HepG2 (cell line): Measurements from ENCODE around the gene CYSRT1. TPM values are rescaled to one million over a fixed set of nuclear protein-coding genes. Genes with fewer than 3 reads are reported as not detected.

Experiments used
- HOXA3 ChIP-seq: sonication (generic); formaldehyde crosslinking; IDR thresholded peaks from 2 replicates; pipeline ENCODE4 v1.5.0; 2020; ENCODE audit warnings: missing genetic modification reagents
- KDM2A ChIP-seq: sonication (generic); formaldehyde crosslinking; IDR thresholded peaks from 2 replicates; pipeline ENCODE4 v1.4.0; 2020; ENCODE audit warnings: low read depth, missing genetic modification reagents, borderline replicate concordance
- NFATC3 ChIP-seq: sonication (generic); formaldehyde crosslinking; IDR thresholded peaks from 2 replicates; pipeline ENCODE4 v1.5.1; 2020; ENCODE audit warnings: mild to moderate bottlenecking, missing genetic modification reagents
- PAXIP1 ChIP-seq: sonication (generic); formaldehyde crosslinking; conservative IDR thresholded peaks from 2 replicates; pipeline ENCODE4 v1.4.0; 2020; ENCODE audit warnings: mild to moderate bottlenecking, missing genetic modification reagents, moderate library complexity
- ZBTB7B ChIP-seq: sonication (generic); formaldehyde crosslinking; IDR thresholded peaks from 2 replicates; pipeline ENCODE4 v1.4.0; 2020; ENCODE audit warnings: missing genetic modification reagents
- ZHX1 ChIP-seq: sonication (generic); formaldehyde crosslinking; IDR thresholded peaks from 2 replicates; pipeline ENCODE4 v1.8.1; 2022; ENCODE audit warnings: low read depth, mild to moderate bottlenecking, missing genetic modification reagents
- ZNF513 ChIP-seq: sonication (generic); formaldehyde crosslinking; conservative IDR thresholded peaks from 2 replicates; pipeline ENCODE4 v1.5.0; 2020; ENCODE audit warnings: missing genetic modification reagents
- ZNF530 ChIP-seq: sonication (generic); formaldehyde crosslinking; IDR thresholded peaks from 2 replicates; pipeline ENCODE4 v1.5.0; 2020; ENCODE audit warnings: low read depth, mild to moderate bottlenecking, missing genetic modification reagents
- ZNF704 ChIP-seq: sonication (generic); formaldehyde crosslinking; IDR thresholded peaks from 2 replicates; pipeline ENCODE4 v1.8.1; 2023; ENCODE audit warnings: mild to moderate bottlenecking, inconsistent platforms, moderate library complexity, missing genetic modification reagents, borderline replicate concordance
- polyA plus RNA-seq, 8 experiments: library from polyadenylated mRNA; depleted of rRNA in 3 of 8; stranded (reverse) in 7 of 8; unstranded in 1 of 8; fragments of >200 nt; fragmentation: Illumina TruSeq in 4 of 8; extraction: Trizol in 4 of 8; gene quantifications; 2 replicates each; pipeline versions ENCODE4 v1.2.1 to v1.2.3, GENCODE V29; 2011 to 2016; ENCODE audit warnings: low read depth in 4 of 8, missing spikeins in 1 of 8, mixed read lengths in 1 of 8; ENCODE audit not compliant: insufficient read depth in 1 of 8
- total RNA-seq, 5 experiments: library from RNA; depleted of rRNA; stranded (reverse); fragments of >200 nt; fragmentation: Illumina TruSeq; extraction: Trizol; gene quantifications; 2 replicates each; pipeline ENCODE4 v1.2.3, GENCODE V29; 2016; ENCODE audit warnings: low read depth in 1 of 5
- TF ChIP-seq, protein P1 (sequence below): sonication (generic); formaldehyde crosslinking; IDR thresholded peaks from 2 replicates; pipeline ENCODE4 v1.4.0; 2020; ENCODE audit warnings: low read depth, mild to moderate bottlenecking, missing genetic modification reagents
- TF ChIP-seq, protein P2 (sequence below): sonication (generic); formaldehyde crosslinking; IDR thresholded peaks from 2 replicates; pipeline ENCODE4 v1.4.0; 2020; ENCODE audit warnings: missing genetic modification reagents
- TF ChIP-seq, protein P3 (sequence below): sonication (generic); formaldehyde crosslinking; IDR thresholded peaks from 2 replicates; pipeline ENCODE4 v1.4.0; 2020; ENCODE audit warnings: missing genetic modification reagents

The CYSRT1 gene
- total and polyA plus RNA-seq, 2 of the 13 experiments (the other 11 are each of a cell fraction or from before 2014, with no cell fraction given) = 1.5 to 2.1 TPM

DNA sequence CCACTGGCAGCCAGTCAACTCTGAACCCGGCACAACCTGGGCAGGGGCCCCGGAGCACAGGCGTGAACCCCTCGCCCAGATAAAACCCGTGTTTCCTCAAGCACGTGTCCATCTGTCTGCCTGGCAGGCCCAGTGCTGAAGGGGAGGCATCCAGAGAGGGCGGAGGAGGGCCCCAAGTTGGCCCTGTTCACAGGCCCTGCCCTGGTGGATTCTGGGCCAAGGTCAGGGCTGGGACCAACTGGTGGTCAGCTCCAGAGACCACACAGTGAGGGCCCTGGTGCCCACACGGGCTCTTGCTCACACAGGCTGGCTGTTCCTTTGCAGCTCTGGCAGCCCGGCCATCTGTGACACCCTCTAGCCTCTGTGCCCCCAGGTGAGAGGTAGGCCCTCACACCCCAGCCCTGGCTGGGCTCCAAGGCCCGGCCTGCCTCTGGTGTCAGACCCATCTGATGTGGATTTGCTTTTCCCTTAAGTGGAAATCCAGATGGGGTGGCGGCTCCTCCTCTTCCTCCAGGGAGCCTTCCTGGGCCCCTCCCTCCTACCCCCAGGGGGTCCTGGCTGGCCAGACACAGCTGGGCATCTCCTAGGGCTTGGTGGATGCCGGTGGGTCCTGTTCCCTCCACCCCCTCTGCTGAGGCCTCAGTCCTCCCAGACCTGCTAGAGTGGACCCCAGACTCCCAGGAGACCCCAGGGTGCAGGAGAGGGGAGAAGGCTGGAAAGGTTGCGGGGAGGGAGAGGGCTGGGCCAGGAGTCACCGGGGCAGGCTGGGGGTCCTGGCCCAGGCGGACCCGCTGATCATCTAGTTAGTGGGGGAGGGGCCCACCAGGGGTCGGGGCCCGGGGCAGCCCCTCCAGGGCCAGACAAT lies 25.6 kb downstream of the CYSRT1 start (continued):
- TF ChIP-seq, protein P1, sequence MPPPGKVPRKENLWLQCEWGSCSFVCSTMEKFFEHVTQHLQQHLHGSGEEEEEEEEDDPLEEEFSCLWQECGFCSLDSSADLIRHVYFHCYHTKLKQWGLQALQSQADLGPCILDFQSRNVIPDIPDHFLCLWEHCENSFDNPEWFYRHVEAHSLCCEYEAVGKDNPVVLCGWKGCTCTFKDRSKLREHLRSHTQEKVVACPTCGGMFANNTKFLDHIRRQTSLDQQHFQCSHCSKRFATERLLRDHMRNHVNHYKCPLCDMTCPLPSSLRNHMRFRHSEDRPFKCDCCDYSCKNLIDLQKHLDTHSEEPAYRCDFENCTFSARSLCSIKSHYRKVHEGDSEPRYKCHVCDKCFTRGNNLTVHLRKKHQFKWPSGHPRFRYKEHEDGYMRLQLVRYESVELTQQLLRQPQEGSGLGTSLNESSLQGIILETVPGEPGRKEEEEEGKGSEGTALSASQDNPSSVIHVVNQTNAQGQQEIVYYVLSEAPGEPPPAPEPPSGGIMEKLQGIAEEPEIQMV (CRISPR knock-in tag) = 0 out of 2 replicates have a peak, but pooled peaks have one; percentile 49
- TF ChIP-seq ZNF704 = no peak
- TF ChIP-seq ZHX1 (CRISPR knock-in tag) = peak; percentile 38; the same call in 1 of the 2 replicates
- TF ChIP-seq HOXA3 (CRISPR knock-in tag) = peak; percentile 18; the same call in 1 of the 2 replicates
- TF ChIP-seq ZNF513 = no peak
- TF ChIP-seq, protein P2, sequence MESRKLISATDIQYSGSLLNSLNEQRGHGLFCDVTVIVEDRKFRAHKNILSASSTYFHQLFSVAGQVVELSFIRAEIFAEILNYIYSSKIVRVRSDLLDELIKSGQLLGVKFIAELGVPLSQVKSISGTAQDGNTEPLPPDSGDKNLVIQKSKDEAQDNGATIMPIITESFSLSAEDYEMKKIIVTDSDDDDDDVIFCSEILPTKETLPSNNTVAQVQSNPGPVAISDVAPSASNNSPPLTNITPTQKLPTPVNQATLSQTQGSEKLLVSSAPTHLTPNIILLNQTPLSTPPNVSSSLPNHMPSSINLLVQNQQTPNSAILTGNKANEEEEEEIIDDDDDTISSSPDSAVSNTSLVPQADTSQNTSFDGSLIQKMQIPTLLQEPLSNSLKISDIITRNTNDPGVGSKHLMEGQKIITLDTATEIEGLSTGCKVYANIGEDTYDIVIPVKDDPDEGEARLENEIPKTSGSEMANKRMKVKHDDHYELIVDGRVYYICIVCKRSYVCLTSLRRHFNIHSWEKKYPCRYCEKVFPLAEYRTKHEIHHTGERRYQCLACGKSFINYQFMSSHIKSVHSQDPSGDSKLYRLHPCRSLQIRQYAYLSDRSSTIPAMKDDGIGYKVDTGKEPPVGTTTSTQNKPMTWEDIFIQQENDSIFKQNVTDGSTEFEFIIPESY (CRISPR knock-in tag) = no peak
- TF ChIP-seq, protein P3, sequence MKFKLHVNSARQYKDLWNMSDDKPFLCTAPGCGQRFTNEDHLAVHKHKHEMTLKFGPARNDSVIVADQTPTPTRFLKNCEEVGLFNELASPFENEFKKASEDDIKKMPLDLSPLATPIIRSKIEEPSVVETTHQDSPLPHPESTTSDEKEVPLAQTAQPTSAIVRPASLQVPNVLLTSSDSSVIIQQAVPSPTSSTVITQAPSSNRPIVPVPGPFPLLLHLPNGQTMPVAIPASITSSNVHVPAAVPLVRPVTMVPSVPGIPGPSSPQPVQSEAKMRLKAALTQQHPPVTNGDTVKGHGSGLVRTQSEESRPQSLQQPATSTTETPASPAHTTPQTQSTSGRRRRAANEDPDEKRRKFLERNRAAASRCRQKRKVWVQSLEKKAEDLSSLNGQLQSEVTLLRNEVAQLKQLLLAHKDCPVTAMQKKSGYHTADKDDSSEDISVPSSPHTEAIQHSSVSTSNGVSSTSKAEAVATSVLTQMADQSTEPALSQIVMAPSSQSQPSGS (CRISPR knock-in tag) = no peak
- no peak for TF ChIP-seq ZBTB7B (CRISPR knock-in tag)
- TF ChIP-seq NFATC3 (CRISPR knock-in tag) = no peak
- TF ChIP-seq ZNF530 = no peak
- TF ChIP-seq KDM2A (CRISPR knock-in tag) = peak; percentile 20; the same call in 1 of the 2 replicates
- peak; percentile 56 for TF ChIP-seq PAXIP1
